ENCODE results near the gene GTPBP6.
"Not testable (repeated sequence)": the region's sequence is repeated elsewhere in the genome, so short reads cannot be mapped to it uniquely, and the experiment has no call there.

- not testable (repeated sequence) for TF ChIP-seq CTCF (IDR thresholded peaks at IDR 0.05 in 8 of 11, conservative IDR thresholded peaks at IDR 0.05 in 3 of 11); POLR2AphosphoS5 (IDR thresholded peaks at IDR 0.05)
These were observed 37.9 kb downstream of the GTPBP6 start for GRCh38 chrX:280722-281121.

All from spleen (tissue), 7 donors.